NCI-H146 treated with DMSO at 0.1 percent for 48 hours (cell line): ENCODE results near the gene SIRT2.
A peak's percentile ranks its signal among the peaks of the same experiment; 100 is the strongest.
"Not testable (repeated sequence)": the region's sequence is repeated elsewhere in the genome, so short reads cannot be mapped to it uniquely, and the experiment has no call there.

Experiments
- DNase-seq: peaks from one replicate; lab custom pipeline; 2025; ENCODE audit not compliant: unreplicated experiment; lab: John Stamatoyannopoulos, UW

The SIRT2 gene

DNA sequence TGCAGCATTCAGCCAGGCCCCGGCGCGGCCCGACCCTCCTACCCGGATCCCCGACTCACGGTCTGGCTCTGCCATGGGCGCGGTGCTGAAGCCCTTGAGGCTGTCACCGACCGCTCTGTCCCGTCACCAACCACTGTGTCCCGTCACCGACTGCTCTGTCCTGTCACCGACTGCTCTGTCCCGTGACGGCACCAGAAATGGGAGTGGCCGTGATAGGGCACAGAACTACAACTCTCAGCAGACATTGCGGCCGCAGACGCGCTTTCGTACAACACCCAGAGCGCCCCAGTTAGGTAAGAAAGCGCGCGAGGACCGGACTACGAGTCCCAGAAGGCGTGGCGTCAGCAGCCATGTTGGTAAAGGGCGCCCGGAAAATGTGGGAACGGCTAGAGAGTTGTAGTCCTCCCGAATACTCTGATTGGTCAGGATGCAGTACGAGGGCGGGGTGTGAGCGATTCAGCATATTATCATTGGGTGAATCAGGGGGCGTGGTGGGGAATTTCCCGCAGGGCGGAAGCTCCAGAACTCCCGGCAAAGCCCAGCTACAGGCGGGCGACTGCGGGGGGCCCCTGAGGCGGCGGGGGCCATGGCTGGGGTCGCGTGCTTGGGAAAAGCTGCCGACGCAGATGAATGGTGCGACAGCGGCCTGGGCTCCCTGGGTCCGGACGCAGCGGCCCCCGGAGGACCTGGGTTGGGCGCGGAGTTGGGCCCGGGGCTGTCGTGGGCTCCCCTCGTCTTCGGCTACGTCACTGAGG, at the start of gene SIRT2, which contains the start of gene NFKBIB:
Gene SIRT2 (minus strand): TSS at position 172 of the 755 bp plus-strand sequence. CDS start 97 bp downstream, at position 75.
Gene NFKBIB (plus strand): TSS at position 523 of the 755 bp plus-strand sequence. CDS start 64 bp downstream, at position 587.
- DNase-seq: peak; percentile 99

DNA sequence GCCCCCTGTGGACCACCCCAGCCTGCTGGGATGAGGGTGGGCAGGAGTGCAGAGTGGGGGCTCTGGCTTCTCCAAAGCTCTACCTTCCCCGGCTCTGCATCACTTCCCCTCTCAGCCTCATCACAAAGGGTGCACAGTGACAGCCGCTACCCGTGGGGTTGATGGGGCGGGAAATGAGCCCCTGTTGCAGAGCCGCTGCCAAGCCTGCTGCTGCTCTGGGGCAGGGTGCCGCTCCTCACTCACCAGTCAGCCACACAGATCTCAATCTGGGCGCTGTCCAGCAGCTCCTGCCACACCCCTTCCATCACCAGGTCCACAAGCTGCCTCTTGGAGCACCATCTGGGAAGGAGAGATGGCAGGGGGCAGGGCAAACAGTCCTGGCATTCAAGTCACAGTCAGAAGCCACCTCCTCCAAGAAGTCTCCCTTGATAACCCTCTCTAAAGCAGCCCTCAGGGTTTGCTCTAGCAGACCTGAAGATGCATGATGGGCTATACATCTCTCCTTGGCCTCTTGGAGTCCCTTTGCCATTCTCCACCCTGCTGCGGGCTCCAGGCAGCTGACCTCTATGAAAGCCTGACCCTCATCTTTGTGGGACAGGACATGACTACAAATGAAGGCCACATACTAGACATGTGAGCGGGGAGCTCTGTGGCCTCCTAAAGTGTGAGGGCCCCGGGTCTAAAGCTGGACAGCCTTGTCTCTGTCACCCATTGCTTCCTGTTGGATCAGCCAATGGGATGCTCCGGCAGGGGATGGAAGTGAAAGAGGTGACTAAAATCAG, 47.0 kb upstream of the SIRT2 start:
- no peak for DNase-seq

DNA sequence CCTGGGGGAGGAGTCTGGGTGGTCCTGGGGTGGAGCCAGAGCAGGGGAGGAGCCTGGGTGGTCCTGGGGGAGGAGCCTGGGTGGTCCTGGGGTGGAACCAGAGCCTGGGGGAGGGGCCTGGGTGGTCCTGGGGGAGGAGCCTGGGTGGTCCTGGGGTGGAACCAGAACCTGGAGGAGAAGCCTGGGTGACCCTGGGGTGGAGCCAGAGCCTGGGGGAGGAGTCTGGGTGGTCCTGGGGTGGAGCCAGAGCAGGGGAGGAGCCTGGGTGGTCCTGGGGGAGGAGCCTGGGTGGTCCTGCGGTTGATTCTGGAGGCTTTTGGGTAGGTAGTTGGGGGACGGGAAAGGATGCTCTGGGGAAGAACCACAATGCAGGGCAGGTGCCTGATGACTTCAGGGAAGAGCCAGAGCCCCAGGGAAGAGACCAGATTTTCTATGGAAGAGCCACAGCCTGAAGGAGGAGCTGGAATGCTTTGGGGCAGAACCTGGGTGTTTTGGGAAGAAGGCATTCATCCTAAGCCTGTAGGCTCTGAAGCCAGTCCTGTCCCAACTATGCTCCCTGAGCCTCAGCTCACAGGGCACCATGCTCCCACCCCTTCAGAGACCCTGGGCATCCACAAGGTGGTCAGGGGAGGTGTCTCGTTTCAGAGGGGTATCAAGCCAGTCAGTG, 46.3 kb upstream of the SIRT2 start:
- no peak for DNase-seq

DNA sequence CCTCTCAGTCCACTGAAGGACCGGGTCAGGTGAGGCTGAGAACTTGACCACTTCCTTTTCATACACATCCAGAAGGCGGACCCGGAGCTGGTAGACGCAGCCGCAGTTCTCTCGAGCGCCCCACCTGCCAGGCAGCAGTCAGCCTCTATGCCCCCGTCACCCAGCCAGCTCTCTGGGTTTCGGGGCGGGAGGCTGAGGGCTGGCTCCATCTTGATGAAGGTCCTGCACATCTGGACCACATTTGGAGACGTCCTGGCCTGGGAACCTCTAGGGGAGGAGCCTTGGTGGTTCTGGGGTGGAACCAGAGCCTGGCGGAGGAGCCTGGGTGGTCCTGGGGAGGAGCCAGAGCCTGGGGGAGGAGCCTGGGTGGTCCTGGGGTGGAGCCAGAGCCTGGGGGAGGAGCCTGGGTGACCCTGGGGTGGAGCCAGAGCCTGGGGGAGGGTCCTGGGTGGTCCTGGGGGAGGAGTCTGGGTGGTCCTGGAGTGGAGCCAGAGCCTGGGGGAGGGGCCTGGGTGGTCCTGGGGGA, 45.6 kb upstream of the SIRT2 start:
- DNase-seq: peak; percentile 17

DNA sequence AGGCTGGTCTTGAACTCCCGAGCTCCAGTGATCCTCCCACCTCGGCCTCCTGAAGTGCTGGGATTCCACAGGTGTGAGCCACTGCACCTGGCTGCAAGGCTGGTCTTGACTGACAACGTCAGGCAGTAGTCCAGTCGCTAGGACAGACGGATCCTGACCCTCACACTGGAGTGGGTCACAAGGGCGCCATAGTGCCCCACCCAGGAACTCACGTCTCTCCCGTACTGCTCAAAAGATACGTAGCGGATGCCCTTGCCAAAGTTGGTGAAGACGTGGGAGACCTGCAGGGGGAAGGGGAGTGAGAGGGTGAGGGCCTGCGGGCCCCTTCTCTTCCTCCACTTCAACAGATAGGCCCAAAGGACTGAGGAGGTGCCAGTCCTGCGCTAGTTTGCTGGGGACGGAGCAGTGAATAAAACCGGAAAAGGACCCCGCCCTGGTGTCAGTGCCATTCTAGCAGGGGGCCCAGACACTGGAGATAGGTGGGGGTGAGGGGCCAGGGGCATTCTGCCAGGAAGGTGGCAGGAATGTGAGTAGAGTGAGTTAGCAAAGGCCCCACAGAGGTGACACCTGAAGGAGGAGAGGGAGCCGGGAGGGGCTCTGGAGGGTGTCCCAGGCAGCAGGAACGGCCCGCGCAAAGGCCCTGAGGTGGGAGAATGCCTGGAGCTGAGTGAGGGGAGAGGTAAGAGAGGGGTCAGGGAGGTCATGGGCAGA, 43.2 kb upstream of the SIRT2 start:
- no peak for DNase-seq

DNA sequence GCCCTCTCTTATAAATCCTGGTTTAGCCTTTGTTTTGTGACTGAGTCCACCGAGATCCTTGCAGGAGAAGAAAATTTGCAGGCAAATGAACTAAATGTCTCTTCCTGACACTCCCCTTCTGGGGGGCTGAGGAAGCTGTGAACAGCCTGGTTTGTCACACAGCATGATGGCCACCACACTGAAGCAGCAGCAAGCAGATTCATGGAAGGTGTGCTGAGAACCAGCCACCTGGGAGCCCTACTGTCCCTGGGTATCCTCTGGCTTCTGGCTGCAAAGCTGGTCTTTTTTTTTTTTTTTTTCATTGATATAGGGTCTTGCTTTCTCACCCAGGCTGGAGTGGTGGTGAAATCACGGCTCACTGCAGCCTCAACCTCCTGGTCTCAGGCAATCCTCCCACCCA, 42.6 kb upstream of the SIRT2 start:
- DNase-seq: no peak

DNA sequence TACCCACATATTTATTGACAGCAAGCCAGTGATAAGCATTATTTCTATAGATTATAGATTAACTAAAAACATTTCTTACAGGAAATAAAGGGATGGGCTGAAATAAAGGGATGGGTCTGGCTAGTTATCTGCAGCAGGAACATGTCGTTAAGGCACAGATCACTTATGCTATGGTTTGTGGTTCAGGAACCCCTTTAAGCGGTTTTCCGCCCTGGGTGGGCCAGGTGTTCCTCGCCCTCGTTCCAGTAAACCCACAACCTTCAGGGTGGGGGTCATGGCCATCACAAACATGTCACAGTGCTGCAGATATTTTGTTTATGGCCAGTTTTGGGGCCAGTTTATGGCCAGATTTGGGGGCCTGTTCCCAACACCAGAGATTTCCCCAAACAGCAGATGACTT, 42.0 kb upstream of the SIRT2 start:
- not testable (repeated sequence) for DNase-seq

DNA sequence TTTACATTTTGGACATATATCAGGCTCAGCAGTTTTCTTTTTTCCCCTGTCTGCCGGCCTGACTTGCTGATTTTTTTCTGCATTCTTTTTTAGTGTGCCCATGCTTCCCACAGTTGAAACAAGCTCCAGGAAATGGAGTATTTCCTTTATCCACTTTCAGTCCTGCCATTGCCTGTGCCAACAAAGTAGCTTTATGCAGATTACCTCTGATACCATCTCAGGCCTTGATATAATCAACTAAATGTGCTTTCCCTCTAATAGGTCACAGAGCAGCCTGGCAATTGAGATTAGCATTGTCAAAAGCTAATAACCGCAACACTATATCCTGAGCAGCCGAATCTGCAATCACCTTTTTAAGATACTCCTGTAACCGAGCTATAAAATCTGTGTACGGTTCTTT, 40.5 kb upstream of the SIRT2 start:
- no peak for DNase-seq

DNA sequence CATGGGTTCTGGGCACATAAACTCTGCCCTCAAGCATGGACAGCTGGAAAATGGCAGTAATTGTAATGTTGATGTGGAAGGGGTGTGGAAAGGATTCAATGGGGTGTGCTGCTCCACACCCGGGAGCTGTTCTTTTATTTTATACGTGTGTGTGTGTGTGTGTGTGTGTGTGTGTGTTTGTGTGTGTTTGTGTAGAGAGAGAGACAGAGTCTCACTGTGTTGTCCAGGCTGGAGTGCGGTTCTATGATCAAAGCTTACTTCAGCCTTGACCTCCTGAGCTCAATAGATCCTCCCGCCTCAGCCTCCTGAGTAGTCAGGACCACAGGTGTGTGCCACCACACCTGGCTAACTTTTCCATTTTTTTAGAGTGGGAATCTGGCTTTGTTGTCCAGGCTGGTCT, 34.1 kb upstream of the SIRT2 start:
- no peak for DNase-seq

DNA sequence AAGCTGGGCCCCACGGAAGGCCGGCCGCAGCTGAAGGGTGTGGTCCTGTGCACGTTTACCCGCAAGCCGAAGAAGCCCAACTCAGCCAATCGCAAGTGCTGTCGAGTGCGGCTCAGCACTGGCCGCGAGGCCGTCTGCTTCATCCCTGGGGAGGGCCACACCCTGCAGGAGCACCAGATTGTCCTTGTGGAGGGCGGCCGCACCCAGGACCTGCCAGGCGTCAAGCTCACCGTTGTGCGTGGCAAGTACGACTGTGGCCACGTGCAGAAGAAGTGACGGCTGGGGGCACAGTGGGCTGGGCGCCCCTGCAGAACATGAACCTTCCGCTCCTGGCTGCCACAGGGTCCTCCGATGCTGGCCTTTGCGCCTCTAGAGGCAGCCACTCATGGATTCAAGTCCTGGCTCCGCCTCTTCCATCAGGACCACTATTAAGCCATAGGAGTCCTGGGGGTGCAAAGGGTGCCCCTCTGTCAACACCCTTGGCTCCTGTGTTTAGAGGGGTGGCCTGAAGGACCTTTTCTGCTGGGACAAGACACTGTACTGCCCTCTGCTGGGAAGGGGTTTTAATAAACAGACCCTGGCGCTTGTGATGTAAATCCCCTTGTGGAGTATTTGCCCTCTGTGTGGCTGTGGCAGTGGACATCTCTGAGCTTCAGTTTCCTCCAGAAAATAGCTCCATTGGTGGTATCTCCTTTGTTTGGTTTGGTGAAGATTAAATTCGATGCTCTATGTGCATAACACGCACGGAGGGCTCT, 33.2 kb upstream of the SIRT2 start:
- DNase-seq: peak; percentile 9

DNA sequence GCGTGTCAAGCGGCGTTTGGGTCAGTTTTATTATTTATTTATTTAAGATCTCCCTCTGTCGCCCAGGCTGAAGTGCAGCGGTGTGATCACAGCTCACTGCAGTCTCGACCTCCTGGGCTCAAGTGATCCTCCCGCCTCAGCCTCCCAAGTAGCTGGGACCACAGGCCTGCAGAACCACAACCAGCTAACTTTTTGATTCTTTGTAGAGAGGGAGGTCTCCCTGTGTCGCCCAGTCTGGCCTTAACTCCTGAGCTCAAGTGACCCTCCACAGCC, 32.0 kb upstream of the SIRT2 start:
- no peak for DNase-seq

DNA sequence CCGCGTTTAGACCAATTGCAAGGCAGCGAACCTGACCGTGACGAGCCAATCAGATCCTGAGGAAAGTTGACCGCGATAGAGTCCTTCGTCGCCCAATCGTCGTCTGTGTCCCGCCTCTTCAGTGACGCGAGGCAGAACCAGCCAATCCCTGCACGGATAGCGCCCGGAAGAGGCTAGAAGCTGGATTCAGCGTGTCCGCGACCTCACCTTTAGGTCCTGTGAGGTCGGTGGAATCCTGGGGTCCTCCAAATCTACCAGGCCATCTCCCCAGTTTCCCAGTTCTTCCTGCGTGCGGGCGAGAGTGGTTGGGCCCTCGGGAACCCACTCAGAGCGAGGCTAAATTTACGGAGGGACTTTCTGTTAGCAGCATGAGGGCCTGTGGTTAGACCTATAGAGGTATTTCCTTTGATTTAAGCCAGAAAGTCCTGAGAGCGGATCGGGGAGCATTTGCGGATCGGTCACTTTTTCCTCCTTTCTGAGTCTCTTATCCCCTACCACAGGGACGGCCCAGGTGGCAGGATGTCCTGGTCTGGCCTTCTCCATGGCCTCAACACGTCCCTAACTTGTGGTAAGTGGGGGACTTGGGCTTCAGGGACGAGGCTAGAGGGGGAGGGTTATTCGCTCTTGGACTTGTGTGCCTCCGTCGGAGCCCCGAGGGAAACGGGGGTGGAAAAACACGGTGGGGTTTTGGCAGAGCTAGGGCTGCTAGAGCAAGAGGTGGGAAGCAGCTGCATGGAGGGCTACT, 31.5 kb upstream of the SIRT2 start, which contains the start of gene MRPS12:
Gene MRPS12 (plus strand): TSS at position 169 of the 745 bp plus-strand sequence. CDS start 351 bp downstream, at position 520.
- DNase-seq: peak; percentile 98

DNA sequence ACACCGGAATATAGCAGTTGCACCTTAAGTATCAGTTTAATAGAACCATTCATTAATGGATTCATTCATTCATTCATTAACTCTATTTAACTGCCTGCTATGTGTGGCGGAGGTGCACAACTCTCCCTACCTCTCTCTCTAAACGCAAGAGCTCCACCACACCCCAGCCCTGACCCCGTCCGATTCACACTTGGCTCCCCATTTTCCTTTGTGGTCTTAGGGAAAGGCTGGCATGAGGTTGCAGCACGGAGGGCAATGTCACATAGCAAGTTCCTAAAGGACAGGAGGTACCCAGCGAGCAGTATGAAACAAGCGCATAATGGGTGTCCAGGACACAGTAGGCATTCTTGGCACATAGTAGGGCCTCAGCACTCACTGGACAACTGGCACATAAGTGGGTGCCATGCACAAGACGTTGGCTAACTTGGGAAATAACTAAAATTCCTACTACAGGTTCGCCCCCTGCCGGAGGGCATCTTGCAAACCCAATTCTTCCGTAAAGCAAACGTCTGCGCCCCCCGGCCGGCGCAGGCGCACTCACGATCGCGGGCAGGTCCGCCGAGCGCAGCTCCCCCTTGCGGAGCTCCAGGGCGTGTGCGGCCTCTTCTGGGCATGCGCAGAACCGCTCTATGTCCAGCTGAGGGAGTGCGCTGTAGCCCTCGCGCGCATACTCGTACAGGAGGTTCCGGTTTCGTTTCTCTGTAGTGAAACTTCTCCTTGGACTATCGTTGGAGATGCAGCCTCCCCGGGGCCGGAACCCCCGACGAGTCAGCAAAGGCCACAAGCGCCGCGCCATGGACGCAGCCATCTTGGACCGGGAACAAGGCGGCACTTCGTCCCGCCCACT, 30.7 kb upstream of the SIRT2 start, which contains the start of gene SARS2:
Gene SARS2 (minus strand): TSS at position 835 of the 847 bp plus-strand sequence. CDS start 27 bp downstream, at position 808.
- peak; percentile 92 for DNase-seq

DNA sequence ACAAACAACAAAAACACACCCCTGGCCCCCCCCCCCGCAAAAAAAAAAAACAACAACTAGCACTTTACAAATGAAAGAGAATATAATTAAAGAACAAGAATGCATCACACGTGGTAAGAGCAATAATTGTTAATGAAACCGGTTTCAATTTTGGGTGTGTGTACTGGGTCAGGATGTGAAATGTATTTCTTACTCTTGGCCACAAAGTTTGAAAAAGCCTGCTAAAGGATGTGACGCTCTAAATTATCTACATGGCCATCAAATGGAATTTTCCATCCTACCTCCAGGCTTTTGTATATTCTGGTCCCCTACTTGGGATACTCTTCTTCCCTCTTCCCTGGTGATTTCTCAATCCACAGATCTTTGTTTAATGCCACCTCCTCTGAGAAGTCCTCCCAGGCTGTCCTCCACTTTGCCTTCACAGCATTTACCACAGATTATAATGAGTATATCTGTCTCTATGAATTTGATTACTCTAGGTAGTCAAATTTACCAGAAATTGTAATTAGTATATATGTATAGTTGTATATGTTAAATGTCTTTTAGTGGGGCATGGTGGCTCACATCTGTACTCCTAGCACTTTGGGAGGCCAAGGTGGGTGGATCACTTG, 29.1 kb upstream of the SIRT2 start:
- no peak for DNase-seq

DNA sequence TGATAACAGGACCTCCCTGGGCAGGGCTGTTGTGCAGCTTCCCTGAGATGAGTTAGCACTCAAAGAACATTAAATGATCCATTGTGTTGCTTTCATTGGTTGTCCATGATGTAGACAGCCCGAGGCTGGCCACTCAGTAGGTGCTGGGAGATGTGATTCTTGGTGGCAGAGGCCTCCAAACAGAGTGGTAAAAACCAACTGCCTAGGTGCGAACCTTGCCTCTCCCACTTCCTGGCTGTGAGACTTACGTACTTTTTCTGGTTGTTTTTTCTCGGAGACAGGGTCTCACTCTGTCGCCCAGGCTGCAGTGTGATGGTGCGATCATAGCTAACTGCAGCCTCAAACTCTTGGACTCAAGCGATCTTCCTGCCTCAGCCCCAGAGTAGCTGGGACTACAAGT, 25.0 kb upstream of the SIRT2 start:
- no peak for DNase-seq

DNA sequence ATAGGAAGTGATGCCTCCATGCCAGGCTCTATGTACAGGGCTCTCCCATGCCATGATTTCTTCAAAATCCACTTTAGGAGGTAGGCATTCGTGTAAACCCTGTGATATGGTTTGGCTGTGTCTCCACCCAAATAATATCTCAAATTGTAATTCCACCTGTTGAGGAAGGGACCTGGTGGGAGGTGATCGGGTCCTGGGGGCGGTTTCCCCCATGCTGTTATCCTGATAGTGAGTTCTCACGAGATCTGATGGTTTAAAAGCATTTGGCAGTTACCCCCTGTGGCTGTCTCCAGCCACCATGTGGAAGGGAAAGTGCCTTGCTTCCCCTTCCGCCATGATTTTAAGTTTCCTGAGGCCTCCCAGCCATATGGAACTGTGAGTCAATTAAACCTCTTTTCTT, 23.1 kb upstream of the SIRT2 start:
- no peak for DNase-seq

DNA sequence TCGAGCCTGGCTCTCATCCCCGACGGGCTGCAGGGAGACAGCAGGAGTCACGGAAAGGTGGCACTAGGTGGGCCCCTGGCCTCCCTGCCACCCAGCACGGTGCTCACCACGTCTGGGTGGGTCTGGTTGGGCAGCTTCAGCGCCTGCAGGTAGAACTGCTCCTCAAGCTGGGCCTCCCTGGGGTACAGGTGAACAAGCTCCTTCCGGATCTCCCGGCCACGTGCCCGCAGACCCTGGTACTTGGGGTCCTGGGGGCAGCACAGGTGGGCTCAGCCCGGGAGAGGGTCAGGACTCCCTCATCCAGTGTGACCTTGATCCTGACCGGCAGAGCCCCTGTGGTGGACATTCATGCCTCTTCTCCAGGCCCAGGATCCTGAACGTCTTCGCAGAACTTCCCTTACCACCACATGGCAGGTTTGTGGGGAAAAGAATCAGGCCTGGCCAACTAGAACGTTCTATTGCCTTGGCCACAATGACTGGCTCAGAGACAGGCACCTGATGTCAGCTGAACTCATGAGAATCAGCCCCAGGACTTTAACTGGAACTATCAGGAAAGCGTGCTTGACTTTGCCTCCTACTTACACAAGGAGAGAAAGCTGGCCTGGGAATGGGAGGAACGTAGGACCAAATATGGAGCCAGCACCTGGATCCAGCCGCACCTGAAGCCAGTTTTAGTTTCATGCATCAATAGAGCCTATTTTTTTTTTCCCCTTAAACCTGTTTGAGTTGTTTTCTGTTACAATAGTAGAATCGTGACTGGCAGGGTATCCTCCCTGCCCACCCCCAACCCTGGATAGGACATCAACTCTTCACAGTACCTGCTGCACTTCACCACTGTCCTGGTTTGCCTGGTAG, 22.2 kb upstream of the SIRT2 start:
- DNase-seq: no peak
